Natural killer cell (primary cell): ENCODE data around the gene TRIP12. TPM values are rescaled to one million over a fixed set of nuclear protein-coding genes. Genes with fewer than 3 reads are reported as not detected.

Experiments
- ATAC-seq, 3 donors: fragments of 150-1000 bp in 2 of 3; fragments of 200-7000 bp in 1 of 3; cut with Tn5 transposase; 1 replicate in 1 of 3; 2 replicates in 2 of 3; pipeline ENCODE4 v1.10.0; 2021; ENCODE audit warnings: mild to moderate bottlenecking in 2 of 3, moderate library complexity in 2 of 3
- DNase-seq, 2 donors: peaks; one replicate each; pipeline versions ENCODE4 v3.0.0 to v3.0.0-alpha.2; 2013 to 2021; ENCODE audit warnings: mixed read lengths in 1 of 2
- H3K27ac ChIP-seq: one replicate; pipeline ENCODE4 v1.5.1; 2013; ENCODE audit warnings: mild to moderate bottlenecking, low read length
- H3K27me3 ChIP-seq: one replicate; pipeline ENCODE4 v1.6.1; 2013; ENCODE audit warnings: low read length; ENCODE audit not compliant: control insufficient read depth, insufficient read depth
- H3K36me3 ChIP-seq: one replicate; pipeline ENCODE4 v1.6.1; 2013; ENCODE audit warnings: low read length; ENCODE audit not compliant: control insufficient read depth, insufficient read depth
- H3K4me1 ChIP-seq: one replicate; pipeline ENCODE4 v1.6.1; 2013; ENCODE audit warnings: low read length; ENCODE audit not compliant: control insufficient read depth, insufficient read depth
- H3K4me3 ChIP-seq: one replicate; pipeline ENCODE4 v1.5.1; 2013; ENCODE audit warnings: low read length
- H3K9me3 ChIP-seq: one replicate; pipeline ENCODE4 v1.6.1; 2013; ENCODE audit warnings: low read length; ENCODE audit not compliant: control insufficient read depth, insufficient read depth
- H3K27ac Mint-ChIP-seq, 2 donors: one replicate each; pipeline ENCODE4 v1.8.0; 2022; ENCODE audit warnings: mild to moderate bottlenecking in 2 of 2, mixed read lengths in 2 of 2, moderate library complexity in 1 of 2
- H3K27me3 Mint-ChIP-seq, 2 donors: one replicate each; pipeline ENCODE4 v1.8.0; 2022; ENCODE audit warnings: low read depth in 2 of 2, mixed read lengths in 2 of 2
- H3K36me3 Mint-ChIP-seq: one replicate; pipeline ENCODE4 v1.8.0; 2022; ENCODE audit warnings: mixed read lengths
- H3K4me1 Mint-ChIP-seq, 2 donors: one replicate each; pipeline ENCODE4 v1.8.0; 2022; ENCODE audit warnings: mixed read lengths in 2 of 2
- H3K4me3 Mint-ChIP-seq: one replicate; pipeline ENCODE4 v1.8.0; 2022; ENCODE audit warnings: mild to moderate bottlenecking, moderate library complexity, mixed read lengths
- H3K9me3 Mint-ChIP-seq, 2 donors: one replicate each; pipeline ENCODE4 v1.8.0; 2022; ENCODE audit warnings: mixed read lengths in 2 of 2
- WGBS: methylation state at CpG from one replicate; pipeline ENCODE4 v1.1.7; 2013; ENCODE audit warnings: missing lambda C conversion rate; ENCODE audit not compliant: insufficient coverage; 5-methylcytosine and 5-hydroxymethylcytosine counted together
- intact Hi-C: fragments of 100-400 bp; cut with micrococcal nuclease; formaldehyde crosslinking; loops from one replicate; pipeline ENCODE4 v1.14.2; 2022
- total RNA-seq, 4 donors: library from RNA; stranded (reverse); fragments of 120-200 nt in 1 of 4; gene quantifications; one replicate each; pipeline versions ENCODE4 v1.2.3 to v1.2.4, GENCODE V29; 2013 to 2022
- TF ChIP-seq, protein P1 (sequence below): fragments of 200-600 bp; IDR thresholded peaks from one replicate; pipeline ENCODE4 v1.8.0; 2022; ENCODE audit warnings: antibody characterized with exemption

The TRIP12 gene
- total RNA-seq, 3 donors from 2014 or later (not counting 1 experiment from before 2014, with no cell fraction given) = 295 to 351 (median 325) TPM

DNA sequence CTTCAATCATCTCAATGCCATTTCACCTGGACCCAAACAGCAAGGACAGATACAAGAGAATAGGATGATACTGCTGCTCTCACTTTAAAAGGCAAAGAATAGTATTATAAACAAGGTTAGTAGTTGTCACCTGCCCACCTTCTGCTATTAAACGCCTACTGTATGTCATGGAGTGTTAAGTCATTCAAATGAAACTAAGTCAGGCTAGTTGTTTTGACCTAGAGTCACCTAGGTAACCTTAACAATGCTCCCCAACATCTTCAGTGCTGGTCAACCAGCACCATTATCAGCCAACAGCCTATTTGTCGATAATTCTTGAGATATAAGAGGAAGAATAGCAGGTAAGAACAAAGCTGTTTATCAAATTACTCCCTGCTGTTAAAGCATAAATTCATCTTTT is 39.2 kb downstream of the TRIP12 start:
- Mint-ChIP-seq H3K27me3 (no peaks in the 10 kb centered on the region), H3K4me1 (peaks cover 38 to 47% of the 10 kb centered on the region in 2 donors), H3K27ac (peak overlapping the region; percentile 58 to 59), H3K9me3 (no peaks in the 10 kb centered on the region), H3K36me3 (peaks cover 7% of the 10 kb centered on the region), H3K4me3 (no peak overlapping the region)
- peaks cover 22% of the 10 kb centered on the region for H3K36me3 ChIP-seq
- DNase-seq = no peak
- TF ChIP-seq, protein P1, sequence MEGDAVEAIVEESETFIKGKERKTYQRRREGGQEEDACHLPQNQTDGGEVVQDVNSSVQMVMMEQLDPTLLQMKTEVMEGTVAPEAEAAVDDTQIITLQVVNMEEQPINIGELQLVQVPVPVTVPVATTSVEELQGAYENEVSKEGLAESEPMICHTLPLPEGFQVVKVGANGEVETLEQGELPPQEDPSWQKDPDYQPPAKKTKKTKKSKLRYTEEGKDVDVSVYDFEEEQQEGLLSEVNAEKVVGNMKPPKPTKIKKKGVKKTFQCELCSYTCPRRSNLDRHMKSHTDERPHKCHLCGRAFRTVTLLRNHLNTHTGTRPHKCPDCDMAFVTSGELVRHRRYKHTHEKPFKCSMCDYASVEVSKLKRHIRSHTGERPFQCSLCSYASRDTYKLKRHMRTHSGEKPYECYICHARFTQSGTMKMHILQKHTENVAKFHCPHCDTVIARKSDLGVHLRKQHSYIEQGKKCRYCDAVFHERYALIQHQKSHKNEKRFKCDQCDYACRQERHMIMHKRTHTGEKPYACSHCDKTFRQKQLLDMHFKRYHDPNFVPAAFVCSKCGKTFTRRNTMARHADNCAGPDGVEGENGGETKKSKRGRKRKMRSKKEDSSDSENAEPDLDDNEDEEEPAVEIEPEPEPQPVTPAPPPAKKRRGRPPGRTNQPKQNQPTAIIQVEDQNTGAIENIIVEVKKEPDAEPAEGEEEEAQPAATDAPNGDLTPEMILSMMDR = no peak
- 100% methylated on average over 1 of the region's 2 CpGs for WGBS
- no peaks in the 10 kb centered on the region for H3K4me1 ChIP-seq
- intact Hi-C loops = no loop called here
- H3K27me3 ChIP-seq = no peaks in the 10 kb centered on the region
- ATAC-seq = no peak
- H3K9me3 ChIP-seq = no peaks in the 10 kb centered on the region
- no peak overlapping the region for H3K4me3 ChIP-seq
- H3K27ac ChIP-seq = no peak overlapping the region

DNA sequence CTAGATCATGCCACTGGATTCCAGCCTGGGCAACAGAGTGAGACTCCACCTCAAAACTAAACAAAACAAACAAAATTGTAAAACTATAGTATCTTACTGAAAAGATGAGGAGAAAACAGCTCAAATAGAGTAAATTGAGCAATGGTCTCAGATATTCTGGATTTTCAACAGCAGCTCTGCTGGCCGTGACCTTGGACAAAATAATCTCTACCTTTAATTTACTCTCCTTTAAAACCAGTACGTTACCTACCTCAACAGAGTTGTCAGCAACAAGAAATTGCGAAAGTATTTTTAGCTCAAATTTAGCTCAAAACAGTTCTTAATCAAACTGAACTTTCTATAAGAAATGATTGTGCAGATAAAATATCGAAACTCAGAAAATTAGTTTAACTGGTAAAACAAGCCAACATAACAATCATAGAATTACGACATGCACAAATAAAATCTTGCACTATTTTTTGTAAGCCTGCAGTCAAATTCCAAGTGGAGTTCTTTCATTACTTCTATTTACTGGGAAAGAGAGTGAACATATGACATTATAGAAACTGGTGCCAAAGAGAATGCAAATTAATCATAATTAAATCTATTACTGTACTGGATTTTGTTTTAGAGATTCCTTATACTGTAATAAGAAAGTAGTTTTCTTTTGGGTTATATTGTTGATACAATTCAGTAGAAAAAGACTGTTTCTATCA is 40.8 kb downstream of the TRIP12 start:
- DNase-seq (no peak), ATAC-seq (no peak)
- no peaks in the 10 kb centered on the region for H3K4me1 ChIP-seq
- Mint-ChIP-seq H3K27ac (no peak overlapping the region), H3K9me3 (no peaks in the 10 kb centered on the region), H3K27me3 (no peaks in the 10 kb centered on the region), H3K36me3 (peaks cover 7% of the 10 kb centered on the region), H3K4me3 (no peak overlapping the region), H3K4me1 (peaks cover 33 to 38% of the 10 kb centered on the region in 2 donors)
- no peaks in the 10 kb centered on the region for H3K27me3 ChIP-seq
- H3K36me3 ChIP-seq = peaks cover 30% of the 10 kb centered on the region
- TF ChIP-seq, protein P1 = no peak
- no peaks in the 10 kb centered on the region for H3K9me3 ChIP-seq
- H3K4me3 ChIP-seq = no peak overlapping the region
- intact Hi-C loops = no loop called here
- H3K27ac ChIP-seq = no peak overlapping the region
- WGBS = 97% methylated on average over 4 of the region's 5 CpGs

DNA sequence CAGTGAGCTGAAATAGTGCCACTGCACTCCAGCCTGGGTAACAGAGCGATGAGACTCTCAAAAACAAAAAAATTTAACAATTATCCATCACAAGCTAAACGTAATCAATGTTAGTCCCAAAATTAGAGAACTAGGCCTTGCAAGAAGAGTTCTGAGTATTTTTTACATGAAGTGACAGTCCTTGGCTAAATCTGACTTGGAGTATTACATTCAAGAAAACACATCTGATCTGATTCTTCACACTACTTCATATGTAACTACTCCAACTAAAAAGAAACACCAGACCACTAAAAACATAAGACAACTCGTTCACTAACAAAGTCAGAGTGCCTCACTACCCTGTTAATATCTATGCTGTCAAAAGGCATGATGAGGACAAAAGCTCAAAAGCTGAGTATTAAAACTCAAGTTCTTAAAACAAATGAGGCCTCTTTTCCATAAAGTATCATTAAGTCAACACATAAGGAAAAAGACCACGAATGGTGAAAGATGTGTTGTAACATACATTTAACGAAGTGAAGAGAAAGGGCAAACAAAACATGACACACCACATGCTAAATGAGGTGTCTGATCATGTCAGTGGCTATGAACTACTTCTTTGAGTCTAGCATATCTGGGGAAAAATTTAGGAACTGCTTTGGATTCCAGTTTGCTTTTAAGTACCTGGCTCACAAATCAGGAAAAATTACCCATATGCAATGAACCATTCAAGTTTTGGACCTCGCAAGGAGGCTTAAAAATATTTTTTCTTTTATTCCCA is 42.4 kb downstream of the TRIP12 start:
- H3K4me3 ChIP-seq = no peak overlapping the region
- H3K9me3 Mint-ChIP-seq = no peaks in the 10 kb centered on the region
- H3K27me3 ChIP-seq = no peaks in the 10 kb centered on the region
- H3K36me3 Mint-ChIP-seq = peaks cover 7% of the 10 kb centered on the region
- H3K9me3 ChIP-seq = no peaks in the 10 kb centered on the region
- 98% methylated on average over 4 of the region's 6 CpGs for WGBS
- no peak overlapping the region for H3K27ac ChIP-seq
- intact Hi-C loops = no loop called here
- H3K4me1 ChIP-seq = no peaks in the 10 kb centered on the region
- peaks cover 34 to 35% of the 10 kb centered on the region in 2 donors for H3K4me1 Mint-ChIP-seq
- H3K36me3 ChIP-seq = peaks cover 31% of the 10 kb centered on the region
- H3K27me3 Mint-ChIP-seq = no peaks in the 10 kb centered on the region
- no peak overlapping the region for H3K4me3 Mint-ChIP-seq
- no peak for ATAC-seq
- H3K27ac Mint-ChIP-seq = peak overlapping the region; percentile 26 to 73
- no peak for DNase-seq
- TF ChIP-seq, protein P1 = no peak
